T47D (cell line): ENCODE data around the gene MRTFA.

Source experiments
- DNase-seq, 2 experiments: peaks; one replicate each; pipeline versions ENCODE4 v3.0.0 to v3.0.0-alpha.2; 2011 to 2012; ENCODE audit warnings: low read depth in 1 of 2, low spot score in 1 of 2
- JUND ChIP-seq: IDR thresholded peaks from 2 replicates; pipeline ENCODE4 v1.6.1; 2012; ENCODE audit warnings: low read depth
- in situ Hi-C: cut with HindIII; loops from 2 replicates; pipeline ENCODE4 v1.10.0; 2016; ENCODE audit warnings: low sequenced_read_pairs, low pct_unique_long_range_greater_than_20kb

MRTFA gene

DNA sequence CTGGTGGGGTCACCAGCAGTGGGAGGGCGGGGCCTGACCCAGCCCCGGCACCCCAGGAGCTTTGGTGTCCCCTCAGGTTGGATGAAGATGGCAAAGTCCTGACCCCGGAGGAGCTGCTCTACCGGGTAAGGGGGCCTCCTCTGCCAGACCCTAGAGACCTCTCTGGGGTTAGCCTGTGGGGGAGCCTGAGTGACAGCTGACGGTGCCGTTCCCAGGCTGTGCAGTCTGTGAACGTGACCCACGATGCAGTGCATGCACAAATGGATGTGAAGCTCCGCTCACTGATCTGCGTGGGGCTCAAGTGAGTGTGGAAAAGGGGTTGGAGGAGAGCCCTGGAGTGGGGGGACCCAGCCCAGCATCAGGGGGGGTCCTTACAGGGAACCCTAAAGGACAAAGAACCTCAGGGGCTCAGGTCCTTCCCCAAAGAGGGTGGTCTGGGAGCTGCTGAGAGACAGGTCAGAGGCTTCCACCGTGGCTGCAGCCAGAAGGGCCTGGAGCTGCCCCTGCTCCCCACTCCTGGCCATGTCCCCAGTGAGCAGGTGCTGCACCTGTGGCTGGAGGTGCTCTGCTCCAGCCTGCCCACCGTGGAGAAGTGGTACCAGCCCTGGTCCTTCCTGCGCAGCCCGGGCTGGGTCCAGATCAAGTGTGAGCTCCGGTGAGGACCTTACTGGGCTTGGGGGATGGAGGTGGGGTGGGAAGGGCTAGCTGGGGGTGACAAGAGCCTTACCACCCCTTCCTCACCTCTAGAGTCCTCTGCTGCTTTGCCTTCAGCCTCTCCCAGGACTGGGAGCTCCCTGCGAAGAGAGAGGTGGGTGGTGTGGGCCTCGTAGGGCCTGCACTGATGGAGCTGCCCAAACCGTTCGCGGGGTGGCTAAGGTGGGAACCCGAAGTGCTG, 227.6 kb downstream of the MRTFA start:
- DNase-seq = no peak
- TF ChIP-seq JUND = no peak
- in situ Hi-C loops = no loop called here

DNA sequence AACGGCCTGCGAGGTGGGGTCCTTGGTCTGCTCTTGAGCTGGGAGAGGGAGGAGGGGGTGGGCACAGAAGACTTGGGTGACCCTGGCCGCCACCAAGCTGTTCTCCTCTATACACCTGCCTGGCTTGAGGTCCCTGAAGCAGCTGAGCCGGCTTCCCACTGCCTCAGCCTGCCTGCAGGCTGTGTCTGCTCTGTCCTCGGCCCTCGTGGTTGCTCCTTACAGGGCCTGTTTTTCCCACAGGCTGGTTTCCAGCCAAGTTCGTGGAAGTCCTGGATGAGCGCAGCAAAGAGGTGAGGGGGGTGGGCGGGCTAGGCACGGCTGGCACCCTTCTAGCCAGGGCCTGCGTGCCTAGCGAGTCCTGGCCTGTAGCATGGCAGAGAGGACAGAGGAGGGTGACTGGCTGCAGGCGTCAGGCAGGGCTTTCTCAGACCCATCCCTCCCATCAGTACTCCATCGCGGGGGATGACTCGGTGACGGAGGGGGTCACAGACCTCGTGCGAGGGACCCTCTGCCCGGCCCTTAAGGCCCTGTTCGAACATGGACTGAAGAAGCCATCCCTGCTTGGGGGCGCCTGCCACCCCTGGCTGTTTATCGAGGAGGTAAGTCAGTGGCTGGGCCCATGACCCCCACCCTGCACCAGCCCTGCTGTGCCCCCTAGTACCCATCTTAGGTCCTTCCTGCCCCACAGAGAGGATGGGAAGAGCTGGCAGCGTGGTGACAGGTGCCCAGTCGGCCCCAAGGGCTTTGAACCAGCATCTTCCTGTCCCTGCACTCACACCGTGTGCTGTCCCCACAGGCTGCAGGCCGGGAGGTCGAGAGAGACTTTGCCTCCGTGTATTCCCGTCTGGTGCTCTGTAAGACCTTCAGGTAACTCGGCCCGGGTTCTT, 228.4 kb downstream of the MRTFA start:
- in situ Hi-C loops = no loop called here
- no peak for DNase-seq
- TF ChIP-seq JUND = no peak

DNA sequence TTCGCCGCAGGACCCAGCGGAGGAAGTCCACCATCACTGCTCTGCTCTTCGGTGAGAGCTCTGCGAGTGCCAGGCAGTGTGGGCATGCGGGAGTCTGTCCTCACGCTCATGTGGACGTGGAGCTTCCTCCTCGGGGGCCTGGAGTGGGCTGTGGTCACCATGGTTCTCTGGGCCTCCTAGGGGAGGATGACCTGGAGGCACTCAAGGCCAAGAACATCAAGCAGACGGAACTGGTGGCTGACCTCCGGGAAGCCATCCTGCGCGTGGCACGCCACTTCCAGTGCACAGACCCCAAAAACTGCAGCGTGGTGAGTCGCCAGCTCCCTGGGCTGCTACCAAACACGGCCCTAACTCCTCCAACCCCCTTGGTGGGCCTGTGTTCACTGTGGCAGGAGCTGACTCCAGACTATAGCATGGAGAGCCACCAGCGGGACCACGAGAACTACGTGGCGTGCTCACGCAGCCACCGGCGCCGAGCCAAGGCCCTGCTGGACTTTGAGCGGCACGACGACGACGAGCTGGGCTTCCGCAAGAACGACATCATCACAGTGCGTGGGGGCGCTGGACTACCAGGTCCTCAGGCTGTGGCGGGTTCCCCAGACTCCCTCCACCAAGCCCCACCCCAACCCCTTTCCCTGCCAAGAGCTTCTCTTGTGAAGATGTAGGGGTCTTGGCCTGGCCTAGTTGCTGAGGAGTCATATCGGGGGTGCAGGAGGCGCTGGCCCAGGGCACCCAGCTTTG, 229.3 kb downstream of the MRTFA start:
- in situ Hi-C loops = no loop called here

DNA sequence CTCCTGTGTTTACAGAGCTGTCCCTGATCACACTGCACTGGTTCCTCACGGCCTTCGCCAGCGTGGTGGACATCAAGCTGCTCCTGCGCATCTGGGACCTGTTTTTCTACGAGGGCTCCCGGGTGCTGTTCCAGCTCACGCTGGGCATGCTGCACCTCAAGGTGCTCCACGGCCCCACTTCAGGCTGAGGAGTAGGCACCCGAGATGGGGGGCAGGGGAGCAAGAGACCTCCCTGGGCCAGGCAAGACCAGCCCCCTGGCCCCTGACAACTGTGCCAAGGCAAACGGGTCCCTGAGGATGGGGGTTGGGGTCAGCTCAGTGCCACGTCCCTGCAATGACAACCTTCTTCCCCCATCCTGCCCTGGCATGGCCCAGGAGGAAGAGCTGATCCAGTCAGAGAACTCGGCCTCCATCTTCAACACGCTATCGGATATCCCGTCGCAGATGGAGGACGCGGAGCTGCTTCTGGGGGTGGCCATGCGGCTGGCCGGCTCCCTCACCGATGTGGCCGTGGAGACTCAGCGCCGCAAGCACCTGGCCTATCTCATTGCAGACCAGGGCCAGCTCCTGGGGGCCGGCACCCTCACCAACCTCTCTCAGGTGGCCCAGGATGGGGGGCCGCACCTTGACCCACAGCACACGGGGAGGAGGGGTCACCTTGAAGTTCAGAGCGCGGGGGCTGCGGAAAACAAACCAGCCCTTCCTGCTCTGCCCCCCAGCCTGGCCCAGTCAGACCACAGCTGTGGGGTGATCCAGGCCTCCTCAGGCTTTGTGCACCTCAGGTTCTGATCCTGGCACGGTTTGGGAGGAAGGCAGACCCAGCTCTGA, 230.2 kb downstream of the MRTFA start:
- TF ChIP-seq JUND = no peak
- in situ Hi-C loops = no loop called here
- no peak for DNase-seq

More for the DNA sequence above, 229.3 kb downstream of the MRTFA start:
- DNase-seq = no peak
- TF ChIP-seq JUND = no peak

DNA sequence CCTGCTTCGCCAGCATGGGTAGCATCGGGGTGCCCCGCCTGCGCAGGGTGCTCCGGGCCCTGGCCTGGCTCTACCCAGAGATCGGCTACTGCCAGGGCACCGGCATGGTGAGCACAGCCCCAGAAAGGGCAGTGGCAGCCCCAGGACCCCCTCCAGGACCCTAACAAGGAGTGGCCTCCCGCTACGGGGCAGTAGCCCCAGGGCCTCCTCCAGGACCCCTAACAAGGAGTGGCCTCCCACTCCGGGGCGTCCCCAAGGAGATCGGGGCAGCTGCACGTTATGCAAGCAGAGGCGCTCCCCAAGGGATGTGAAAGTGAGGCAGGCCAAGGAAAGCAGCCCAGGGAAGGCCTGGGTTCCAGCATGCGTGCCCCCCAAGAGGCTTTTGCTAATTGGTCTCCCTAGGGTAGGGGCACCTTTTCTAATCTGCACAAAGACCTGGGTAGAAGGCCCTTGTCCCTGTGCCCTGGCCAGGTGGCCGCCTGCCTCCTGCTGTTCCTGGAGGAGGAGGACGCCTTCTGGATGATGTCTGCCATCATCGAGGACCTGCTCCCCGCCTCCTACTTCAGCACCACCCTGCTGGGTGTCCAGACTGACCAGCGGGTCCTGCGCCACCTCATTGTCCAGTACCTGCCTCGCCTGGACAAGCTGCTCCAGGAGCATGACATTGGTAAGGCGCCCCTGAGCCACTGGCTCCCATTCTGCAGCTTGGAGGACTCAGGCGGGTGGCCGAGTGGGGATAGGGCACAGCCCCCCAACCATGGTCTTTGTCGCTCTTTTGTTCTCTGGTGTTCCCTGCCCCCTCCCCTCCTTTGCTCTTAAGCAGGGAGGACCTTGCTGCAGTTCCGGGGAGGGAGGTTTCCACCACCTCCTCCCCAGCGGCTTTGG, 231.1 kb downstream of the MRTFA start:
- no peak for DNase-seq
- TF ChIP-seq JUND = no peak
- in situ Hi-C loops = no loop called here

DNA sequence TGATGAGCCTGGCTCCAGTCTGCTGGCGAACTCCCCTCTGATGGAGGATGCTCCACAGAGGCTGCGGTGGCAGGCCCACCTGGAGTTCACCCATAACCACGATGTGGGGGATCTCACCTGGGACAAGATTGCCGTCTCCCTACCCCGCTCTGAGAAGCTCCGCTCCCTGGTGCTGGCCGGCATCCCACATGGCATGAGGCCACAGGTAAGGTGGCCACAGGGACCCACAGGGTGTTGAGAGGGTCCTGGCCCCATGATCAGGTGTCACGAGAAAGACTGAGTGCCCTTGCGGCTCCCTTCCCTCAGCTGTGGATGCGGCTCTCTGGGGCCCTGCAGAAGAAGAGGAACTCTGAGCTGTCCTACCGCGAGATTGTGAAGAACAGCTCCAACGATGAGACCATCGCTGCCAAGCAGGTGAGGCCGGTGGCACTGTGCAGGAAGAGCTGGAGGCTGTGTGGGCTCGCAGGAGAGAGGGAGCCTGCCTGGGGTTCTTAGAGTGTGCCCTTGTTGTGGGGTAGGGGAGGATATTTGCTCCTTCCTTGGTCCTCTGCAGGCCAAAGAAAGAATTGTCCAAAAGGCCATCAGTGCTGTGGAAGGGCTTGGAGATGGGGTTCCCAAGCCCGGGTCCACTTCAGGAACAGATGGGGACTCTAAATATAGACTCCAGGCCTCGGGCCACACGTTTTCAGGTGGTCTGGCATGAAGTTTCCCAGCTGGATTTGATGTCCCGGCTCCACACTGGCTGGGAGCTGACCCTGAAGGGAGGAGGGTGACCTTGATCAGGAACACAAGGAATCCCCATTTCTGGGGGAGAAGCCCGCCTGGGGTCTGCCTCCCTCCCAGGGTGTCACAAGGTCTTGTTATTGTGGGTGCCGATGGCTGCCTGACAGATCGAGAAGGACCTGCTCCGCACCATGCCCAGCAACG, 232.0 kb downstream of the MRTFA start:
- no peak for TF ChIP-seq JUND
- no peak for DNase-seq
- in situ Hi-C loops = no loop called here

DNA sequence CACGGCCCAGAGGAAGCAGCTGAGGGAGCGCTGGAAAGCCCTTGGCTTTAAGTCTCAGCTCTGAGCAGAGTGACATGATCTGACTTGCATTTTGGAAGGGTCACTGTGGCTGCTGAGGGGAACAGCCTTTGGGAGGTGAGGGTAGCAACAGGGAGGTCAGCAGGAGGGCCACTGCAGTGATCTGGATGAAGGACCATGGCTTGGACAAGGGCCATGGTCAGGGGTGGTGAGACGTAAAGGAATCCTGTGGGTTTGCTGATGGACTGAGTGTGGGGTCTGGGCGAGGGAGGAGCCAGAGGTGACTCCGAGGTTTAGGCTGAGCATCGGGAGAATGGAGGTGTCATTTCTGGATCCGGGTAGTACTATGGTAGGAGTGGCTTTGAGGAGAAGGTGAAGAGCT, 232.9 kb downstream of the MRTFA start:
- in situ Hi-C loops = no loop called here
- DNase-seq = no peak
- TF ChIP-seq JUND = no peak

DNA sequence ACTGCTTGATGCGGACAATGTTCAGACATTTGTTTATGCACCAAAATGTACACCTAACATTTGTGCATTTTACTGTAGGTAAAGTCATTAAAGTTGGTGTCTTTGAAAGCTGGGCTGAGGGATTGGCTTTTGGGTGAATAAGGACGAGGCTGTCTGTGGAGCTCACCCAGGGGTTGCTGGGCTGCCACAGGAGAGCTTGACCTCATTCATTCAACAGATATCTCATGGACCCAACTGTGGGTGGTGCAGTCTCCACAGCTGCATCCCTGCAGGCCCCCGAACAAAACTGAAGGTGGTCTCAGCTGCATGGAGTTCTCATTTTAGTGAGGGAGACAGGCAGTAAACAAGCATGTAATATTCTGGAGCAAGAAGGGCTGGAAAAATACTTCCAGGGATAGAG, 233.4 kb downstream of the MRTFA start:
- no peak for DNase-seq
- in situ Hi-C loops = no loop called here
- TF ChIP-seq JUND = no peak

DNA sequence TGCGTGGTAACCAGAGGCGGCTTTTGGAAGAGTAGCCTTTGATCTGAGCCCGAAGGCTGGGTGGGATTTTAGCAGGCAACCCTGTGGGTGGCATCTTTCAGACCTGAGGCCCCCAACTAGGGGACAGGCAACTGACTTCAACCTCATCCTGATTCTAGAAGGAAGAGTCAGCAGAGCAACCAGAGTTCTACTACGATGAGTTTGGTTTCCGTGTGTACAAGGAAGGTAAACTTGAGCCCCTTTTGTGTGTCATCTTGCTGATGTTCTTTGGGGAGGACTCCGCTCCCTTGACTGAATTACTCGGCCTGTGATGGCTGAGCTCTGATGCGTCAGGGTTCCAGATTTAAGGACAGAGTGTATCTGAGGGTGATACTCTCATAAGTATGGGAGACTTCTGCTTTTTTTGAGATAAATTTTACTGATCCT, 234.5 kb downstream of the MRTFA start:
- TF ChIP-seq JUND = no peak
- DNase-seq = no peak
- in situ Hi-C loops = no loop called here

DNA sequence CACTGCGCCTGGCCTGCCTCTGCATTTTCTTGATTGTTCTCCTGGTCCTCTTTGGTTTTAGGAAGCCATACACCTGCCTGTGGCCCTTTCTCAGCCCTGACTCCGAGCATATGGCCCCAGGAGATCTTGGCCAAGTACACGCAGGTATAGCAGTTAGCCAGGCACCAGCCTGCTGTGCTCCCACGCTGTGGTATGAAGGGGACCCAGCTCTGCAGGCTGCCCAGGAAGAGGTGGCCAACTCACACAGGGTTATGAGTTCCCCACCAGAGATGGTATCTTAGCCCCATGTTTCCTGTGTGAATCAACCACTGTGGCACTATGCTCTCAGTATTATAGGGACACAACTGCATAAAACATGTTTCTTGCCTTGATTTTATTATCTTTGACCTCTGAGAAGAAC, 235.0 kb downstream of the MRTFA start:
- in situ Hi-C loops = no loop called here
- no peak for DNase-seq
- no peak for TF ChIP-seq JUND
